HEK293 (cell line): ENCODE results near the gene SLC35B3.

Experiments
- CTCF ChIA-PET: fragments of 350-600 bp; formaldehyde crosslinking; extraction: SDS; loops from one replicate; lab custom pipeline; 2021; ENCODE audit warnings: antibody characterized with exemption; lab: Yijun Ruan, JAX
- POLR2A ChIA-PET: fragments of 300-600 bp; formaldehyde crosslinking; extraction: SDS; loops from one replicate; lab custom pipeline; 2020; ENCODE audit warnings: antibody characterized with exemption, inconsistent platforms; lab: Yijun Ruan, JAX
- H3K27ac ChIP-seq: fragments of 200-500 bp; sonication (Bioruptor generic); 2 replicates; pipeline ENCODE4 v1.5.1; 2014; ENCODE audit warnings: low read depth, low read length, control low read depth, inconsistent platforms; ENCODE audit errors: extremely low read depth
- H3K36me3 ChIP-seq, 2 experiments: fragments of 200-500 bp in 1 of 2; sonication (Bioruptor generic) in 1 of 2; 1 replicate in 1 of 2; 2 replicates in 1 of 2; pipeline ENCODE4 v1.5.1; 2014 to 2017; ENCODE audit warnings: inconsistent platforms in 2 of 2, low read length in 2 of 2; ENCODE audit not compliant: control insufficient read depth in 2 of 2, insufficient read depth in 1 of 2
- H3K4me1 ChIP-seq: fragments of 200-500 bp; sonication (Bioruptor generic); 2 replicates; pipeline ENCODE4 v1.5.1; 2014; ENCODE audit warnings: mild to moderate bottlenecking, low read length, inconsistent platforms; ENCODE audit not compliant: control insufficient read depth, insufficient read depth
- H3K4me3 ChIP-seq: 2 replicates; pipeline ENCODE4 v1.5.1; 2011; ENCODE audit warnings: low read depth, mild to moderate bottlenecking, control low read depth, low read length, moderate library complexity
- H3K9me3 ChIP-seq: fragments of 200-500 bp; sonication (Bioruptor generic); 2 replicates; pipeline ENCODE4 v1.5.1; 2014; ENCODE audit warnings: low read depth, low read length, inconsistent platforms; ENCODE audit not compliant: control insufficient read depth, insufficient read depth
- KLF1 ChIP-seq: fragments of 450-650 bp; formaldehyde crosslinking; IDR thresholded peaks from 2 replicates; pipeline ENCODE4 v1.5.1; 2016; ENCODE audit warnings: missing biosample characterization, missing genetic modification characterization
- KLF16 ChIP-seq: fragments of 450-650 bp; formaldehyde crosslinking; IDR thresholded peaks from 2 replicates; pipeline ENCODE4 v1.5.1; 2017; ENCODE audit warnings: missing biosample characterization, missing genetic modification characterization
- OSR2 ChIP-seq: fragments of 450-650 bp; formaldehyde crosslinking; IDR thresholded peaks from 2 replicates; pipeline ENCODE4 v1.5.1; 2016; ENCODE audit warnings: missing biosample characterization, missing genetic modification characterization
- SP2 ChIP-seq: fragments of 450-650 bp; formaldehyde crosslinking; IDR thresholded peaks from 2 replicates; pipeline ENCODE4 v1.5.1; 2016; ENCODE audit warnings: missing biosample characterization, missing genetic modification characterization
- YY2 ChIP-seq: fragments of 450-650 bp; formaldehyde crosslinking; IDR thresholded peaks from 2 replicates; pipeline ENCODE4 v1.5.1; 2016; ENCODE audit warnings: missing biosample characterization, missing genetic modification characterization
- ZBTB1 ChIP-seq: fragments of 450-650 bp; formaldehyde crosslinking; IDR thresholded peaks from 2 replicates; pipeline ENCODE4 v1.5.1; 2016; ENCODE audit warnings: missing biosample characterization, missing genetic modification characterization
- ZBTB17 ChIP-seq: fragments of 450-650 bp; formaldehyde crosslinking; IDR thresholded peaks from 2 replicates; pipeline ENCODE4 v1.5.1; 2016; ENCODE audit warnings: missing biosample characterization, missing genetic modification characterization
- ZFP3 ChIP-seq: fragments of 450-650 bp; formaldehyde crosslinking; IDR thresholded peaks from 2 replicates; pipeline ENCODE4 v1.5.1; 2016; ENCODE audit warnings: low read depth, missing biosample characterization, missing genetic modification characterization
- ZIC2 ChIP-seq: fragments of 450-650 bp; formaldehyde crosslinking; IDR thresholded peaks from 2 replicates; pipeline ENCODE4 v1.5.1; 2016; ENCODE audit warnings: missing biosample characterization, missing genetic modification characterization
- ZNF202 ChIP-seq: fragments of 450-650 bp; formaldehyde crosslinking; IDR thresholded peaks from 2 replicates; pipeline ENCODE4 v1.5.1; 2016; ENCODE audit warnings: missing biosample characterization, missing genetic modification characterization, borderline replicate concordance
- ZNF221 ChIP-seq: fragments of 450-650 bp; formaldehyde crosslinking; IDR thresholded peaks from 2 replicates; pipeline ENCODE4 v1.5.1; 2017; ENCODE audit warnings: missing biosample characterization, missing genetic modification characterization, borderline replicate concordance
- ZNF280C ChIP-seq: fragments of 450-650 bp; formaldehyde crosslinking; IDR thresholded peaks from 2 replicates; pipeline ENCODE4 v1.5.1; 2016; ENCODE audit warnings: missing biosample characterization, missing genetic modification characterization
- ZNF362 ChIP-seq: fragments of 450-650 bp; formaldehyde crosslinking; IDR thresholded peaks from 2 replicates; pipeline ENCODE4 v1.5.1; 2016; ENCODE audit warnings: missing biosample characterization, missing genetic modification characterization
- ZNF548 ChIP-seq: fragments of 450-650 bp; formaldehyde crosslinking; IDR thresholded peaks from 2 replicates; pipeline ENCODE4 v1.5.1; 2016; ENCODE audit warnings: missing biosample characterization, missing genetic modification characterization
- ZNF561 ChIP-seq: fragments of 450-650 bp; IDR thresholded peaks from 2 replicates; pipeline ENCODE4 v1.5.1; 2018; ENCODE audit warnings: missing biosample characterization, missing genetic modification characterization, borderline replicate concordance
- ZNF645 ChIP-seq: fragments of 450-650 bp; formaldehyde crosslinking; IDR thresholded peaks from 2 replicates; pipeline ENCODE4; 2016; ENCODE audit warnings: missing biosample characterization, missing genetic modification characterization
- ZNF670 ChIP-seq: fragments of 450-650 bp; formaldehyde crosslinking; IDR thresholded peaks from 2 replicates; pipeline ENCODE4 v1.5.1; 2016; ENCODE audit warnings: missing biosample characterization, missing genetic modification characterization, low read depth
- ZNF776 ChIP-seq: fragments of 450-650 bp; formaldehyde crosslinking; IDR thresholded peaks from 2 replicates; pipeline ENCODE4 v1.5.0; 2017; ENCODE audit warnings: missing biosample characterization, missing genetic modification characterization, borderline replicate concordance
- ZSCAN18 ChIP-seq: fragments of 450-650 bp; formaldehyde crosslinking; IDR thresholded peaks from 2 replicates; pipeline ENCODE4 v1.5.1; 2016; ENCODE audit warnings: missing biosample characterization, missing genetic modification characterization
- ZSCAN23 ChIP-seq: fragments of 450-650 bp; formaldehyde crosslinking; IDR thresholded peaks from 2 replicates; pipeline ENCODE4 v1.5.1; 2016; ENCODE audit warnings: missing biosample characterization, missing genetic modification characterization
- ZXDB ChIP-seq: fragments of 450-650 bp; formaldehyde crosslinking; IDR thresholded peaks from 2 replicates; pipeline ENCODE4 v1.5.1; 2016; ENCODE audit warnings: missing biosample characterization, missing genetic modification characterization

SLC35B3 gene

GRCh38 chr6:8387942-8388437, 47.4 kb downstream of the SLC35B3 start:
- Histone ChIP-seq H3K9me3 (no peaks in the 10 kb centered on the region), H3K4me1 (no peaks in the 10 kb centered on the region), H3K27ac (no peak overlapping the region), H3K36me3 (no peaks in the 10 kb centered on the region), H3K4me3 (no peak overlapping the region)
- no peak for TF ChIP-seq ZBTB17
- no peak for TF ChIP-seq ZNF362
- TF ChIP-seq ZXDB (tag by site-specific recombination): no peak
- TF ChIP-seq ZNF670 (tag by site-specific recombination): no peak
- no peak for TF ChIP-seq ZSCAN18
- no peak for TF ChIP-seq KLF1 (tag by site-specific recombination)
- POLR2A ChIA-PET: no interaction called here
- CTCF ChIA-PET: no interaction called here

- CTCF ChIA-PET: no interaction called here
- H3K4me1 ChIP-seq: no peaks in the 10 kb centered on the region
- TF ChIP-seq KLF16 (tag by site-specific recombination): no peak
- no peak for TF ChIP-seq SP2 (tag by site-specific recombination)
- no peak for TF ChIP-seq ZBTB17
- no peak for TF ChIP-seq OSR2 (tag by site-specific recombination)
- TF ChIP-seq YY2 (tag by site-specific recombination): no peak
- no peak for TF ChIP-seq ZBTB1 (tag by site-specific recombination)
- no peak for TF ChIP-seq ZNF776
- no peak for TF ChIP-seq ZNF362
- TF ChIP-seq KLF1 (tag by site-specific recombination): no peak
- TF ChIP-seq ZNF548 (tag by site-specific recombination): no peak
- TF ChIP-seq ZSCAN23 (tag by site-specific recombination): no peak
- TF ChIP-seq ZXDB (tag by site-specific recombination): no peak
- TF ChIP-seq ZNF645 (tag by site-specific recombination): no peak
- TF ChIP-seq ZNF202 (tag by site-specific recombination): no peak
- TF ChIP-seq, all 188 proteins: peak for 0
- H3K36me3 ChIP-seq: no peaks in the 10 kb centered on the region
- no peak overlapping the region for H3K27ac ChIP-seq
- no peak overlapping the region for H3K4me3 ChIP-seq
- H3K9me3 ChIP-seq: no peaks in the 10 kb centered on the region
- POLR2A ChIA-PET: no interaction called here
Observed at GRCh38 chr6:8383584-8383983, 51.8 kb downstream of the SLC35B3 start.

- Histone ChIP-seq H3K36me3 (no peaks in the 10 kb centered on the region), H3K9me3 (no peaks in the 10 kb centered on the region), H3K4me1 (no peaks in the 10 kb centered on the region), H3K27ac (no peak overlapping the region), H3K4me3 (no peak overlapping the region)
- ChIA-PET CTCF (interaction anchor here (0.7 to 0.9 kb wide), 2 partner anchors 51 to 99 kb away, joined by 3 to 4 read pairs; no protein-coding TSS in a partner anchor), POLR2A (no interaction called here)
- TF ChIP-seq ZFP3 (tag by site-specific recombination) (no peak), ZSCAN18 (no peak), ZIC2 (tag by site-specific recombination) (no peak), ZNF221 (tag by site-specific recombination) (no peak), ZNF561 (no peak), ZNF280C (tag by site-specific recombination) (no peak)
Observed at GRCh38 chr6:8382434-8382833, 52.9 kb downstream of the SLC35B3 start.
